Skin epidermis (tissue), 12 donors: ENCODE data around the gene CSTF1.

Experiments
- H3K27ac ChIP-seq, 21 experiments: fragments of 200-600 bp; sonication (generic) in 11 of 21; one replicate each; pipeline ENCODE4 v1.5.0; 2020; ENCODE audit warnings: mild to moderate bottlenecking in 3 of 21, inconsistent platforms in 2 of 21, moderate library complexity in 2 of 21
- H3K4me3 ChIP-seq, 7 experiments: fragments of 200-600 bp; sonication (generic) in 2 of 7; one replicate each; pipeline ENCODE4 v1.5.0; 2020; ENCODE audit warnings: inconsistent platforms in 2 of 7, mild to moderate bottlenecking in 2 of 7, moderate library complexity in 1 of 7

The CSTF1 gene

GRCh38 chr20:56392132-56392880 is at the start of gene CSTF1, which contains the start of gene AURKA:
Gene CSTF1 (plus strand): TSS chr20:56392645. CDS start chr20:56395553, 2,908 bp downstream.
Gene AURKA (minus strand): TSS chr20:56392215. CDS start chr20:56388197, 4,018 bp downstream.
- H3K4me3 ChIP-seq: peak within 1 kb of the TSS; percentile 51 to 92 (median 79)

GRCh38 chr20:56342783-56343182 is 49.7 kb upstream of the CSTF1 start:
- no peak overlapping the region for H3K4me3 ChIP-seq
- H3K27ac ChIP-seq: no peak overlapping the region

More at GRCh38 chr20:56392132-56392880, at the start of gene CSTF1, which contains the start of gene AURKA:
- peak within 1 kb of the TSS; percentile 42 to 92 (median 89) for H3K27ac ChIP-seq

- H3K27ac ChIP-seq: no peak overlapping the region
- no peak overlapping the region for H3K4me3 ChIP-seq
Measured at GRCh38 chr20:56343861-56344381, 48.5 kb upstream of the CSTF1 start.

GRCh38 chr20:56345911-56346310 is 46.5 kb upstream of the CSTF1 start:
- H3K27ac ChIP-seq: no peak overlapping the region
- no peak overlapping the region for H3K4me3 ChIP-seq

GRCh38 chr20:56347628-56348304 is 44.7 kb upstream of the CSTF1 start:
- H3K27ac ChIP-seq: no peak overlapping the region
- H3K4me3 ChIP-seq: no peak overlapping the region

GRCh38 chr20:56348305-56348693 is 44.1 kb upstream of the CSTF1 start:
- no peak overlapping the region for H3K27ac ChIP-seq

GRCh38 chr20:56348746-56349145 is 43.7 kb upstream of the CSTF1 start:
- Histone ChIP-seq H3K4me3 (no peak overlapping the region), H3K27ac (no peak overlapping the region)

More at GRCh38 chr20:56348305-56348693, 44.1 kb upstream of the CSTF1 start:
- no peak overlapping the region for H3K4me3 ChIP-seq

GRCh38 chr20:56350842-56351241 is 41.6 kb upstream of the CSTF1 start:
- Histone ChIP-seq H3K4me3 (no peak overlapping the region), H3K27ac (no peak overlapping the region)

- H3K4me3 ChIP-seq: no peak overlapping the region
- peak overlapping the region in 4 of 21 experiments; percentile 0 to 54 (median 43) for H3K27ac ChIP-seq
Measured at GRCh38 chr20:56352345-56353055, 39.9 kb upstream of the CSTF1 start.

- no peak overlapping the region for H3K27ac ChIP-seq
- H3K4me3 ChIP-seq: no peak overlapping the region
Measured at GRCh38 chr20:56353356-56353755, 39.1 kb upstream of the CSTF1 start.

- Histone ChIP-seq H3K27ac (no peak overlapping the region), H3K4me3 (peak overlapping the region in 2 of 7 experiments; percentile 77 to 96)
Measured at GRCh38 chr20:56358070-56358469, 34.4 kb upstream of the CSTF1 start.

GRCh38 chr20:56358600-56359211 is 33.7 kb upstream of the CSTF1 start, which contains the start of gene FAM210B:
Gene FAM210B (plus strand): TSS chr20:56358974. CDS start chr20:56359006, 32 bp downstream.
- Histone ChIP-seq H3K4me3 (peak within 1 kb of the TSS; percentile 75 to 96 (median 88)), H3K27ac (peak within 1 kb of the TSS; percentile 37 to 94 (median 82))

- peak overlapping the region; percentile 37 to 94 (median 82) for H3K27ac ChIP-seq
- H3K4me3 ChIP-seq: peak overlapping the region; percentile 75 to 96 (median 88)
Measured at GRCh38 chr20:56359212-56360132, 33.0 kb upstream of the CSTF1 start.

- Histone ChIP-seq H3K4me3 (peak overlapping the region; percentile 75 to 96 (median 88)), H3K27ac (peak overlapping the region in 17 of 21 experiments; percentile 70 to 94 (median 84))
Measured at GRCh38 chr20:56360133-56360907, 32.1 kb upstream of the CSTF1 start.

GRCh38 chr20:56360908-56361205 is 31.6 kb upstream of the CSTF1 start:
- H3K4me3 ChIP-seq: no peak overlapping the region
- H3K27ac ChIP-seq: peak overlapping the region in 5 of 21 experiments; percentile 32 to 90 (median 87)

GRCh38 chr20:56361900-56362299 is 30.5 kb upstream of the CSTF1 start:
- no peak overlapping the region for H3K4me3 ChIP-seq
- no peak overlapping the region for H3K27ac ChIP-seq

- peak overlapping the region in 1 of 21 experiments; percentile 10 for H3K27ac ChIP-seq
Measured at GRCh38 chr20:56362833-56363413, 29.5 kb upstream of the CSTF1 start.

More at GRCh38 chr20:56362833-56363413, 29.5 kb upstream of the CSTF1 start:
- no peak overlapping the region for H3K4me3 ChIP-seq
